Panc1 (cell line): Measurements from ENCODE around the gene CCDC137.

Experiments used
- CTCF ChIP-seq: fragments of 450-650 bp; IDR thresholded peaks from 2 replicates; pipeline ENCODE4 v1.5.1; 2017; ENCODE audit warnings: mild to moderate bottlenecking
- TCF7L2 ChIP-seq: IDR thresholded peaks from 2 replicates; pipeline ENCODE4 v1.6.1; 2011; ENCODE audit warnings: mild to moderate bottlenecking, low read depth, low read length, inconsistent platforms

- no peak for TF ChIP-seq CTCF
- no peak for TF ChIP-seq TCF7L2
These were observed 55.9 kb downstream of the CCDC137 start for GRCh38 chr17:81722184-81723120.
